ENCODE data around the gene KRT33A. TPM values are rescaled to one million over a fixed set of nuclear protein-coding genes. Genes with fewer than 3 reads are reported as not detected.
"Not testable (repeated sequence)": the region's sequence is repeated elsewhere in the genome, so short reads cannot be mapped to it uniquely, and the experiment has no call there.

The KRT33A gene
- total RNA-seq: not detected
- long read RNA-seq: 0 reads

DNA sequence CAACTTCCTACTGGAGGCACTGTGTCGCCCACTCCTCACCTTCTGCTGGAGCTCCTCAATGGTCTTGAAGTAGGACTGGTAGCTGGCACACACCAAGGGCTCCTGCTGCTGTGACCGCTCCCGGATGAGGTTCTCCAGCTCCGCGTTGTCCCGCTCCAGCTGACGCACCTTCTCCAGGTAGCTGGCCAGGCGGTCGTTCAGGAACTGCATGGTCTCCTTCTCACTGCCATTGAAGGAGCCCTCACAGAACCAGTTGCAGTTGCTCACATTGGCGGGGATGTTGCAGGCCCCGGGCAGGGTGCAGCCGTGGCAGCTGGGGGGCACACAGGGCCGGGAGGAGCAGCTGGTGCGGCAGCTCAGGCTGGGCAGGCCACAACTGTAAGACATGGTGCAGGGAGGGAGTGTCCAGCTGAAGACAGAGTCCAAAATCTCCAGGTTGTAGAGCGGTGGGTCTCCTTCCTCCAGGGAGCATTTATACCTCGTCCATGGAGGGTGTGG, at the start of gene KRT33A:
Gene KRT33A (minus strand): TSS at position 448 of the 498 bp plus-strand sequence. CDS start 61 bp downstream, at position 387.
- intact Hi-C loops (cut with DNase I): not testable (repeated sequence)

DNA sequence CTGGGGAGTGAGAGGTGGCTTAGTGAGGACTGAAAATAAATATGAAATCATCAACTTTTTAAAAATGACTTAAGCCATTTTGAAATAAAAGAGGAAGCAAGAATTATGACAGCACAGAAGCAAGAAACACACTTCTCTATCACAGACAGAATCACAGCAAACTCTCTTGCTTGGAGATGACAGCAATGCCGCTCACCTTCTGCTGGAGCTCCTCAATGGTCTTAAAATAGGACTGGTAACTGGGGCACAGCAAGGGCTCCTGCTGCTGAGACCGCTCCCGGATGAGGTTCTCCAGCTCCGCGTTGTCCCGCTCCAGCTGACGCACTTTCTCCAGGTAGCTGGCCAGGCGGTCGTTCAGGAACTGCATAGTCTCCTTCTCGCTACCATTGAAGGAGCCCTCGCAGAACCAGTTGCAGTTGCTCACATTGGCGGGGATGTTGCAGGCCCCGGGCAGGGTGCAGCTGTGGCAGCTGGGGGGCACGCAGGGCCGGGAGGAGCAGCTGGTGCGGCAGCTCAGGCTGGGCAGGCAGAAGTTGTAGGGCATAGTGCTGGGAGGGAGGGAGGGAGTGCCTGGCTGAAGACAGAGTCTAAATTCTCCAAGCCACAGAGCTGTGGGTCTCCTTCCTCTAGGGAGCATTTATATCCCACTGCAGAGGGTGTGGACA, 46.5 kb upstream of the KRT33A start, which contains the start of gene KRT31:
Gene KRT31 (minus strand): TSS at position 613 of the 665 bp plus-strand sequence. CDS start 69 bp downstream, at position 544.
- intact Hi-C loops (cut with DNase I): no loop called here
- no peak for DNase-seq (ENCODE audit: low spot score)

More for the DNA sequence above, at the start of gene KRT33A:
- DNase-seq (ENCODE audit: low spot score): not testable (repeated sequence)

DNA sequence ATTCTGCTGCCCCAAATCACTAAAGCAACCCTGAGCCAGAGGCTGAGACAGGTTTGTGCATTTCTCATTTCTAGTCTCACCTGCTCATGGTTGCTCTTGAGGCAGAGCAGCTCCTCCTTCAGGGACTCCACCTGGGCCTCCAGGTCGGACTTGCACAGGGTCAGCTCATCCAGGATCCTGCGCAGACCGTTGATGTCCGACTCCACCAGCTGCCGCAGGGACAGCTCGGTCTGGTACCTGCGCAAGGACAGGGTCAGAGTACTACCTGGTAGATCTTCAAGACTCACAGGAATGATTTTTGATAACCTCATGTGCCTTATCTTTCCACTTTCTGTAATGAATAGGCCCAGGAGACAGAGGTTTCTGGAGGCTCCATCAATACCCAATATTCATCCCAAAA, 45.7 kb upstream of the KRT33A start:
- intact Hi-C loops (cut with DNase I): no loop called here
- DNase-seq (ENCODE audit: low spot score): no peak

DNA sequence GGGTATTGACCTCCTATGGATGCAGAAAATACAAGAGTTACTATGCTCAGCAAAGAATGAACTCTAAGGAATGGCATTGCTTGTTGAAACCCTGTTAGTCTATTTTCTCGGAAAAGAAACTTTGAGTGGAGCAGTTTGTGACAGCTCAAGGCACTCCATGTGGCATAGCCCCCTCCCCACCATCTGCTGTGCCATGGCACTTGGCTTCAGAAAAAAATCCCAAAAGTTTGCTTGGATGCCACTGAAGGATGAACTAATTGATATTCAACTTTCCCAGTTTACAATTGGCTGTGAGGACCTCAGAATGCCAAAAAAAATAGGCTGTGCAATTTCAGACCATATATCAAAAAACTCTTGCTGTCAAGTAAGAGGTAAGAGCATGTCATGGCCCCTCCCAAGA, 45.0 kb upstream of the KRT33A start:
- intact Hi-C loops (cut with DNase I): no loop called here
- no peak for DNase-seq (ENCODE audit: low spot score)

DNA sequence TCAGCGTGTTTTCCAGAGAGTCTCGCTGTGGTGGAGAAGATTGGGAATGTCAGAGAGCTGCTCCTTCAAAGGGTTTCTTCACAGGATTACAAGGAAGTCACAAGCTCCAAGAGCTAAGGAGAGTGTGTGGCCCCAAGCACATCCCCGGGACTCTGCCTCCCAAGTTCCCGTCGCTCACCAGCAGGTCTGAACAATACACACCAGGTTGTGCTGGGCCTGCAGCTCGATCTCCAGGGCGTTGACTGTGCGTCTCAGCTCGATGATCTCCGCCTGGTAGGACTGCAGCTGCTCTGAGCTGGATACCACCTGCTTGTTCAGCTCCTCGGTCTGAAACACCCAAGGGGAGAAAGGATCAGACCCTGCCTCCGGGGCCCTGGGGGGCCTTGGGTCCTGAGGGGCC, 44.4 kb upstream of the KRT33A start:
- DNase-seq (ENCODE audit: low spot score); intact Hi-C loops (cut with DNase I): not testable (repeated sequence)

DNA sequence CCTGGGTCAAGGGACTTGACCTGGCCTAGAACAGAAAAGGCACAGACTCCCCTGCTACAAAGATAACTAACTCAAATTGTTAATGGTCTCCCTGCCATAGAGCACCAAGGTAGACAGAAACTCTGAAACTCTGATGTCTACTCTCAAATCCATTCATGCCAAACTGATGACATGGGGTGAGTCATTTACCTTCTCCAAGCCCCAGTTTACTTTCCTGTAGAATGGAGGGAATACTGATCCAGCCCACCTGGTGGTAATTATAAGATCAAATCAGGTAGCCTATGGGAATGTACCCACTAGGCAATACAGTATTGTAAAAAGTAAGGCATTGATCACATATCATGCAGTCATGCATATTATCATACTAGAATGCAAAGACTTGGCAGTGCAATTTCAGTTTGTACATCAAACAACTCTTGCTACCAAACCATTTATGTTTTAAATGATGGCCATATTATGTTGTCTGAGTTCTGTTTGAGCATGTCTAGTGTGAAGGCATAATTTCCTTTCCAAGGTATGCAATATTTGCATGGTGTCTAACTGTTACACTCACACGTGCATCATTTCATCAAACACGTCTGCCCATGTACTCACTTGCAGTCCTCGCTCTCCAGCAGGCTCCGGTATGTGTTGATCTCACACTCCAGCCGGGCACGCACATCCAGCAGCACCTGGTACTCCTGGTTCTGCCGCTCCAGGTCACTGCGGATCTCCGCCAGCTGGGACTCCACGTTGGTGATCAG, 43.8 kb upstream of the KRT33A start:
- DNase-seq (ENCODE audit: low spot score): no peak
- intact Hi-C loops (cut with DNase I): no loop called here

DNA sequence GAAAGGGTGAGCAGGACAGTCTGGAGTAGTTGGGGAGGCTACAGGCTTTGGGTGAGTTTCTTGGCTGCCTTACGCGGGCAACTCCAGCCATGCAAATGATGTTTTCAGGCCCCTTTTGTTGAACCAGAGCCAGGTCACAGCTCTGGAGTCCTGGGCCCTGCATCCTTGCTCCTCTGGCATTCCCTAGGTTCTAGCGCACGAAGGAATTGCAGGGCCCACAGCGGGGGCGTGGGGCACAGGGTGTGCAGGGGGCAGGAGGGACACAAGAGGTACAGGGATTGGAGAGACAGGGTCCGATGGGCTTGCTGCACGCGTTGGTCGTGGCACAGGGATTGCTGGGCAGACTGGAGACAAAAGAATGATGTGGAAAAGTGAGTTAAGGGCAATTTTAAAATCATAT, 43.2 kb upstream of the KRT33A start:
- intact Hi-C loops (cut with DNase I): no loop called here
- DNase-seq (ENCODE audit: low spot score): no peak

DNA sequence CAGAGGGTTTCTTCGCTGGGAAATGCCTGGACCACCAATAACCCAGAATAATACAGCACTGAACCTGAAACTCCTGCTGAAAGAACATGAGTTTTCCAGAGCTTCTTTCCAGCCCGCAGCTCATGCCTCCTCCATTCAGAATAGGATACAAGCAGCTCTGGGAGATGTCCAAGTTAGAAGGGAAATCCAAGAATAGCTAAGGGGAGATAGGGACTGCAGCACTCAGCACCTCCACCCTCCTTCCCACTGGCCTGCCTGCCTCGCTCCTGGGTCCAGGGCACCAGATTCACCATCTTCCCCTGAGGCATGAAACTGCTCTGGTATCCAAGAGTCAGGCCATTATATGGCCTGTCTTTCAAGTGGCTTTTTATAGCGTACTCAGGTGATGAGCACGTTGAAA, 42.7 kb upstream of the KRT33A start:
- DNase-seq (ENCODE audit: low spot score): no peak
- intact Hi-C loops (cut with DNase I): no loop called here

DNA sequence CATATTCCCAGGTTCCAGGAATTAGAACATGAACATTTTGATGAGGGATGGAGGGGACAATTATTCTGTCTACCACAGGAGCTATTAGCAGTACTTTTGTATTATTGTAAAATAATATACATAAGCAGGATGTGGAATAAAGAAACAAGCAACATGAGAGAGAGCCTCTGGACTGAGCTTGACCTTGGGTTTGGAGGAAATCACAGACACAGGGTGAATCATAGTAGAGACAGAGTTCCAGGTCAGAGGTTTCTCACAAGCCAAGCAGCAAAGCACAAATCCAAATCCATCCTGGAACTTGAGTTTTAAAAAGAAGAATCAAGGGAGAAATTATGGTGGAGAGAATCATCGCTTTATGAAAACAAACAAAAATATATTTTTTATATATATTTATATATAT, 41.6 kb upstream of the KRT33A start:
- intact Hi-C loops (cut with DNase I): no loop called here
- DNase-seq (ENCODE audit: low spot score): no peak

DNA sequence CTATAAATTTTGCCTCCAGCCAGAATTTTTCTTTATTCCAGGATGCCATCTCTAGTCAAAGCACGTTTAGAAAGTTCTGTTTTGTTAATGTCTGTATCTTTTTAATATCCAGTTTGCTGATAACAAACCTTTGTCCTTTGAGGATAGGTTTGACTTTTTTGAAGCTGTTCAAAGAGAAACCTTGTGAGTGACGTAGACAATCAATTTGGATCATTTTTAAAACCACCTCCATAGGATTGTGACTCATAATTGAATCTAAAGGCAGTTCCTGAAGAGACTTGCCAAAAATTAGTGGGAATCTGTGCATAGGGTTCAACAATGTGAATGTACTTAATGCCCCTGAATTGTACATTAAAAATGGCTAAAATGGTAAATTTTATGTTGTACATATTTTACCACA, 40.9 kb upstream of the KRT33A start:
- intact Hi-C loops (cut with DNase I): no loop called here
- no peak for DNase-seq (ENCODE audit: low spot score)

DNA sequence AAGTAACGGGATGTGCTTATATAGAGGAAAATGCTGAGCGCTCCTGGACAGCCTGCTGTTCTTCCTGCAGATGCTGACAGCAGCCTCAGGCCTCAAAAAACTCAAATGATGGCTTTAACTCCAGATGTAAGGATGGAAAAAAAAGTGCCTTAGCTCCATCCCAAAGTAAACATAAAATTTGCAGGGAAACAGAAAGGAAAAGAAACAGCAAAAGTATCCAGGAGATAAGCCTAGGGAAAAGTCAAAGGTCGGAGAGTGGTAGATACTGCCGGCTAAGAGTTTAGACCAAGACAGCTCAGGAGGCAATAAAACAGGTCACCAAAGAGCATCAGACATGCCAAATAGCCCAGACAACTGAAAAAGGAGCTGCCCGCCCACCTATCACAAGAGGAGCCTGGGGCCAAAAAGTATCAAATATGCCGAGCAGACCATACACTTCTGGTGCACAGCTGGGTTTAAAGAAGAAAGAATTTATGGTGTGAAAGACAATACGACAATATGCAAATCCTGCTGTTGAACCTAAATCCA, 39.8 kb upstream of the KRT33A start:
- DNase-seq (ENCODE audit: low spot score): no peak
- intact Hi-C loops (cut with DNase I): no loop called here

DNA sequence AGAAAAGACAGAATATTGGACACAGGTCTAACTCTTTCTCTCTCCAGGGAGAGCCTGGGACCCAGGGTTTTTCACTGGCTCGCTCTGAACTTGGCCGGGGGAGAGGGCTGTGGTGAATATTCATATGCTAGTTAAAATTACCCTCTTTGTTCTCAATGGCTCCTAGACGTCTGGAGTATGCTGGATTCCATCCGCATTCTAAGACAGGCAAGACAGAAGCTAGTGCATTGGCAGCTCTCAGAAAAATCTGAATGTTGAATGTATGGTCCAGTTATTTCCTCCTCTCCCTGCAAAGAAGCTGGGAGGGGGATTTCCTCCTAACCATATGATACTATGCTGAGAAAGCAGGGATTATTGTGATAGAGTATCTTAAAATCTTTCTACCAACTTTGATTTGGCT, 37.0 kb upstream of the KRT33A start:
- intact Hi-C loops (cut with DNase I): no loop called here
- DNase-seq (ENCODE audit: low spot score): no peak

DNA sequence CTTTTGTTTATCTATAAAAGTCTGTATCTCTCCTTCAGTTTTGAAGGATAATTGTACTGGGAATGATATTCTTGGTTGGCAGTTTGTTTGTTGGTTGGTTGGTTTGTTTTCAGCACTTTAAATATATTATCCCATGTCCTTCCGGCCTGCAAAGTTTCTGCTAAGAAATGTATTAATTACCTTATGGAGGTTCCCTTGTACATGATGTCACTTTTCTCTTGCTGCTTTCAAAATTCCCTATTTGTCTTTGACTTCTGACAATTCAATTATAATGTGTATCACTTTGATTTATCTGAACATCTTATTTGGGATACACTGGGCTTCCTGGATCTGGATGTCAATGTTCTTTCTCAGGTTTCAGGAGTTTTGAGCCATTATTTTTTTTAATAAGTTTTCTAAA, 35.6 kb upstream of the KRT33A start:
- intact Hi-C loops (cut with DNase I): no loop called here
- DNase-seq (ENCODE audit: low spot score): no peak

DNA sequence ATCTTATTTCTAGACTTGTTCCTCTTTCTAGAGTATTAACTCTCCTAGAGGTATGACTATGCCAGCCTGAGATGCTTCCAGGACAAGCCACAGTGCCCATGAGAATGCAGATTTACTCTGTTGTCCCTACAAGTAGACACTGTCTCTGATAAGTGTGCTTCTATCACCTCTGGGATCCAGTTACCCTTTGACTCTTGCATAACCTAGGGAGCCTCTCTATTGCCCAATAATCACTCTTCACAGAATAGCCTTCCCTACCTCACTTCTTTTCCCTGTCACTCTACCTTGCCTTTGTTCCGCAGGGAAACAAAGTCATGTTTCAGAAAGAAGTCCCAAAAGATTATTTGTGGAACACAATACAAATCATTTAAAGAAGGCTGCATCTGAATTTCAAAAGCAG, 33.1 kb upstream of the KRT33A start:
- intact Hi-C loops (cut with DNase I): no loop called here
- DNase-seq (ENCODE audit: low spot score): no peak

DNA sequence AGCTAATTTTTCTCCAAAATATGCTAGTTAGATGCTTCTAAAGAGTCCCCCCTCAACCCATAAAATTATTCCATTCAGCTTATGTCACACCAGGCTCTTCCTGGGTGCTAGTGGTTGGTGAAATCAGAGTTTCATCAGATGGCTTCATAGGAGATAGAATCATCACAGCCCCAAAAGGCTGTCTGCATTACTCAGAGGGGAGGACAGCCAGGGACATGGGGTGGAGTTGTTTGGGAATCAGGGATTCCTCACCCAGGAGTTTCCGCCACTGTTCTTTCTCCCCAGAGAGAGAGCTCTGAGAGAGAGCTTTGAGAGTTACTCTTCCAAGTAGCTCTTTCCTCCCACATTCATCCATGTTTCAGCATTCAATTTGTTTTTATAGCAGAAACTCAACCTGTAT, 31.8 kb upstream of the KRT33A start:
- DNase-seq (ENCODE audit: low spot score): no peak
- intact Hi-C loops (cut with DNase I): no loop called here

DNA sequence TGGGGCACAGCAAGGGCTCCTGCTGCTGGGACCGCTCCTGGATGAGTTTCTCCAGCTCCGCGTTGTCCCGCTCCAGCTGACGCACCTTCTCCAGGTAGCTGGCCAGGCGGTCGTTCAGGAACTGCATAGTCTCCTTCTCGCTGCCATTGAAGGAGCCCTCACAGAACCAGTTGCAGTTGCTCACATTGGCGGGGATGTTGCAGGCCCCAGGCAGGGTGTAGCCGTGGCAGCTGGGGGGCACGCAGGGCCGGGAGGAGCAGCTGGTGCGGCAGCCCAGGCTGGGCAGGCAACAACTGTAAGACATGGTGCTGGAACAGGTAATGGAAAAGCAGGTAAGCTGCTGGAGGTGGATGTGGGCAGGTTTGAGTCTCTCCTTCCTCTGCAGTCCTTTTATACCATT, 31.3 kb upstream of the KRT33A start, which contains the start of gene KRT34:
Gene KRT34 (minus strand): TSS at position 364 of the 400 bp plus-strand sequence. CDS start 60 bp downstream, at position 304.
- DNase-seq (ENCODE audit: low spot score); intact Hi-C loops (cut with DNase I): not testable (repeated sequence)

DNA sequence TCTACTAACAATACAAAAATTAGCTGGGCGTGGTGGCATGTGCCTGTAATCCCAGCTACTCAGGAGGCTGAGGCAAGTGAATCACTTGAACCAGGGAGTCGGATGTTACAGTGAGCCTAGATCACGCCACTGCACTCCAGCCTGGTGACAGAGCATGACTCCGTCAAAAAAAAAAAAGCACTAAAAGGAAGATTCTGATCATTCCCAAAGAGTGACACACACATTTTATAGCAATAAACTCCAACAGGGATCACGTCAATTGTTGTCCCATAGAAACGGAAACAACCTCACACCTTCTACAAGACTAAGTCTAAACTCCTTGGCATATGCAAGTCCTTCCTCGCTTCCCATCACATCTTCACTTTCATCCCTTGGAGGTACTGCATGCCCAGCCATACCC, 29.5 kb upstream of the KRT33A start:
- DNase-seq (ENCODE audit: low spot score); intact Hi-C loops (cut with DNase I): not testable (repeated sequence)

DNA sequence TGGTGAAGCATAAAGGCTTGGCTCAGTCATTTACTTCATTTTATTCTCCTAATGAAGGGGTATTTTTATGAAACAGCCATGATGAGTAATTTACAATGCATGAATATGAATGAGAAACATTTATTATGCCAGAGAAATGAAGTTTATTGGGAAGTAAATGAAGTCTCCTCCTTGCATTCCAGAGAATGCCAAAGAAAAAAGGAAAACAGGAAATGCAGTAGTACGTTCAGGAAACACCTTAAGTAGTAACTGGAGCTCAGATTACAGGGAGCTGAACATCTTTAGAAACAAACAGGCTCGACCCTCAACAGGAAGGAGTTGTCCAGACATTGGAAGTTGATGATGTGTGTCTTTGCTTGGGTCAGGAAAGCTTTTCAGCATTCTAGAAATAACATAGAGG, 26.9 kb upstream of the KRT33A start:
- intact Hi-C loops (cut with DNase I): no loop called here
- no peak for DNase-seq (ENCODE audit: low spot score)

DNA sequence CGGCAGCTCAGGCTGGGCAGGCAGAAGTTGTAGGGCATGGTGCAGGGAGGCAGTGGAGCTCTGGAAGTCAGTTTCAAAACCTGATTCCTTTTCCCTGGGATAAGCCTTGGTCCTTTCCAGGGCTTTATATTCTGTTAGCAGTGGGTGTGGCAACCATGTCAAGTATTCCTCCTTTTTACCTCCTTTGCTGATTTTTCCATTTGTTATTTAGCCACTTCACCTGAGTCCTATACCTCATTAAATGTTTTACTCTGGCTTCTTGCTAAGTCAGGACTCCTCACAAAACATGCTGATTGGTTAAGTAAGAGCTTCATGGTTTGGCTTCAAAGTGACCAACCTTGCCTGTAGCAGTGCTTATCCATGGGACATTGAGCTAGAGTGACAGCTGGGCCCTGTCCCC, 19.1 kb upstream of the KRT33A start, which contains the start of gene KRT33B:
Gene KRT33B (minus strand): TSS at position 101 of the 400 bp plus-strand sequence. CDS start 63 bp downstream, at position 38.
- intact Hi-C loops (cut with DNase I): no loop called here
- no peak for DNase-seq (ENCODE audit: low spot score)

DNA sequence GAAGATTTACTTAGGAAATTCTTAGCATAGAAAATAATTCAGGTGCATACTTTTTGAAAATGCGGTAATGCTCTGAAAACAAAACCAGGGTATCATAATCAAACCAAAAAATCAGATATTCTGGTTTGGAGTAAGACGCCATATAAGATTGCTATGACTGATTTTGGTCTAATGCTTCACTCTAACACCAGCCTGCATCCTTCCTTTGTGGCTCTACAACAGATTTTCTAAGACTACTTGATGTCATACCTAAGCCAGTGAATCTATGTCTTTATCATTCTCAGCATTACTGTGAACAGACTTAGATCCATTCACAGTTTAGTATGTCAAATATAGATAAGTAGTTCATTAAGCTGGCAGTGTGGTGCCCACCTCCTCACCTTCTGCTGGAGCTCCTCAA, 18.4 kb upstream of the KRT33A start:
- DNase-seq (ENCODE audit: low spot score): no peak
- intact Hi-C loops (cut with DNase I): no loop called here

Measured in cardiac septum (tissue), 1 donor.